ENCODE measurements around the gene SKAP1.
"Not testable (repeated sequence)": the region's sequence is repeated elsewhere in the genome, so short reads cannot be mapped to it uniquely, and the experiment has no call there.

SKAP1 gene

GRCh38 chr17:48207776-48208544 is 222.1 kb downstream of the SKAP1 start:
- DNase-seq (ENCODE audit: low spot score) = no peak

GRCh38 chr17:48207036-48207435 is 223.0 kb downstream of the SKAP1 start:
- DNase-seq (ENCODE audit: low spot score) = not testable (repeated sequence)

GRCh38 chr17:48202959-48203358 is 227.1 kb downstream of the SKAP1 start:
- DNase-seq (ENCODE audit: low spot score) = no peak

GRCh38 chr17:48198950-48199541 is 231.0 kb downstream of the SKAP1 start:
- no peak for DNase-seq (ENCODE audit: low spot score)

GRCh38 chr17:48195910-48196309 is 234.1 kb downstream of the SKAP1 start:
- DNase-seq (ENCODE audit: low spot score) = no peak

GRCh38 chr17:48194097-48194550 is 235.9 kb downstream of the SKAP1 start:
- peak; percentile 41 for DNase-seq (ENCODE audit: low spot score)

- DNase-seq (ENCODE audit: low spot score) = no peak
These were observed 237.7 kb downstream of the SKAP1 start for GRCh38 chr17:48192321-48192731.

GRCh38 chr17:48191362-48191761 is 238.7 kb downstream of the SKAP1 start:
- no peak for DNase-seq (ENCODE audit: low spot score)

- DNase-seq (ENCODE audit: low spot score) = no peak
These were observed 239.1 kb downstream of the SKAP1 start for GRCh38 chr17:48190871-48191270.

- DNase-seq (ENCODE audit: low spot score) = no peak
These were observed 242.0 kb downstream of the SKAP1 start for GRCh38 chr17:48187872-48188608.

- DNase-seq (ENCODE audit: low spot score) = not testable (repeated sequence)
These were observed 243.7 kb downstream of the SKAP1 start for GRCh38 chr17:48186317-48186716.

GRCh38 chr17:48184721-48185120 is 245.3 kb downstream of the SKAP1 start:
- DNase-seq (ENCODE audit: low spot score) = no peak

GRCh38 chr17:48181653-48182052 is 248.4 kb downstream of the SKAP1 start:
- peak; percentile 26 for DNase-seq (ENCODE audit: low spot score)

- DNase-seq (ENCODE audit: low spot score) = no peak
These were observed 249.0 kb downstream of the SKAP1 start for GRCh38 chr17:48180842-48181629.

- DNase-seq (ENCODE audit: low spot score) = no peak
These were observed 250.7 kb downstream of the SKAP1 start for GRCh38 chr17:48179071-48179945.

GRCh38 chr17:48178317-48178716 is 251.7 kb downstream of the SKAP1 start:
- no peak for DNase-seq (ENCODE audit: low spot score)

GRCh38 chr17:48177816-48178215 is 252.2 kb downstream of the SKAP1 start:
- DNase-seq (ENCODE audit: low spot score) = no peak

- no peak for DNase-seq (ENCODE audit: low spot score)
These were observed 253.6 kb downstream of the SKAP1 start for GRCh38 chr17:48176471-48176855.

- no peak for DNase-seq (ENCODE audit: low spot score)
These were observed 254.1 kb downstream of the SKAP1 start for GRCh38 chr17:48175692-48176470.

GRCh38 chr17:48174833-48175523 is 255.0 kb downstream of the SKAP1 start:
- DNase-seq (ENCODE audit: low spot score) = no peak
